Epithelial cell of proximal tubule (primary cell): ENCODE results near the gene ITPR1. TPM values are rescaled to one million over a fixed set of nuclear protein-coding genes. Genes with fewer than 3 reads are reported as not detected.

Experiments
- DNase-seq: peaks from one replicate; pipeline ENCODE4 v3.0.0-alpha.2; 2011; ENCODE audit warnings: low read depth
- H3K4me3 ChIP-seq: 2 replicates; pipeline ENCODE4 v1.5.1; 2011; ENCODE audit warnings: low read depth, mild to moderate bottlenecking, low read length
- total RNA-seq: library from RNA; depleted of rRNA; stranded (reverse); fragments of >200 nt; gene quantifications from 2 replicates; pipeline ENCODE4 v1.2.3, GENCODE V29; 2015
- TF ChIP-seq, protein P1 (sequence below): conservative IDR thresholded peaks from 2 replicates; pipeline ENCODE4 v1.5.1; 2012; ENCODE audit warnings: low read depth, mild to moderate bottlenecking, low read length

ITPR1 gene
- total RNA-seq, 1 donor from 2014 or later, result 4.6 TPM

DNA sequence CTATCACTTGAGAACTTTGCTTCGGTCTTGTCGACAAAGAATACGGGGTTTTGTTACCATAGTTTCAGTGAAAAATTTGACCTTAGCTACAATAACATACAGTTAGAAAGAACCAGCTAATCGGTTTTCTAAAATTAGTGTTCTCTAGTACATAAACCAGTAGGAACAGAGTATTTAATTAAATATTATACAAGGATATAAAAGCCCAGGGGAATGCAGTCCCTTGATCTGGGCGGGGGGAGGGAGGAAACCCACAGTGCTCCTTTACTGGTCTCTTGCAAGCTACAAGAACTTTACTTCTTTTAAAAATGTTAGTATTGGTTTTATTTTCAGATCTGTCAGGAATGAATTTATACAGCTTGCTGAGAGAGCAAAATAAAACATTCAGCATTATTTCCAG is 41.8 kb downstream of the ITPR1 start:
- H3K4me3 ChIP-seq, result no peak overlapping the region
- TF ChIP-seq, protein P1, sequence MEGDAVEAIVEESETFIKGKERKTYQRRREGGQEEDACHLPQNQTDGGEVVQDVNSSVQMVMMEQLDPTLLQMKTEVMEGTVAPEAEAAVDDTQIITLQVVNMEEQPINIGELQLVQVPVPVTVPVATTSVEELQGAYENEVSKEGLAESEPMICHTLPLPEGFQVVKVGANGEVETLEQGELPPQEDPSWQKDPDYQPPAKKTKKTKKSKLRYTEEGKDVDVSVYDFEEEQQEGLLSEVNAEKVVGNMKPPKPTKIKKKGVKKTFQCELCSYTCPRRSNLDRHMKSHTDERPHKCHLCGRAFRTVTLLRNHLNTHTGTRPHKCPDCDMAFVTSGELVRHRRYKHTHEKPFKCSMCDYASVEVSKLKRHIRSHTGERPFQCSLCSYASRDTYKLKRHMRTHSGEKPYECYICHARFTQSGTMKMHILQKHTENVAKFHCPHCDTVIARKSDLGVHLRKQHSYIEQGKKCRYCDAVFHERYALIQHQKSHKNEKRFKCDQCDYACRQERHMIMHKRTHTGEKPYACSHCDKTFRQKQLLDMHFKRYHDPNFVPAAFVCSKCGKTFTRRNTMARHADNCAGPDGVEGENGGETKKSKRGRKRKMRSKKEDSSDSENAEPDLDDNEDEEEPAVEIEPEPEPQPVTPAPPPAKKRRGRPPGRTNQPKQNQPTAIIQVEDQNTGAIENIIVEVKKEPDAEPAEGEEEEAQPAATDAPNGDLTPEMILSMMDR, result no peak
- no peak for DNase-seq

DNA sequence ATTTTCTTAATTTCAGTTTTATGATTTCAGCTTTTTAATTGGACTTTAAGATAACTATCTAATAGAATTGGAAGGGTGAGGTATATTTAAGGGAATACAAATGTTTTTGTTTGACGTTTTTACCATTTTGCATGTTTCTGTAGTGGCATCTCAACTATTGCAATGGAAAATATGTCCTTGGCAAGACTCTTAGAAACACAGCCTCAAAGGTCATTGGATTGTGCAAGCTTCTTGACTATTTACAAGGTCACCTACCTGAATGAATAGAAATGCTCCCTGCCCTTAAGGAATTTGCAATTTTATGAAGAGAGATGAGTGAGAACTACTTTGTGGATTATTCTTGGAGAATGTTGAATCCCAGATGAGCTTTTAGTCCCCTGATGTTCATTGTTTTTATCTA is 43.1 kb downstream of the ITPR1 start:
- no peak overlapping the region for H3K4me3 ChIP-seq
- TF ChIP-seq, protein P1, result no peak
- DNase-seq, result no peak

DNA sequence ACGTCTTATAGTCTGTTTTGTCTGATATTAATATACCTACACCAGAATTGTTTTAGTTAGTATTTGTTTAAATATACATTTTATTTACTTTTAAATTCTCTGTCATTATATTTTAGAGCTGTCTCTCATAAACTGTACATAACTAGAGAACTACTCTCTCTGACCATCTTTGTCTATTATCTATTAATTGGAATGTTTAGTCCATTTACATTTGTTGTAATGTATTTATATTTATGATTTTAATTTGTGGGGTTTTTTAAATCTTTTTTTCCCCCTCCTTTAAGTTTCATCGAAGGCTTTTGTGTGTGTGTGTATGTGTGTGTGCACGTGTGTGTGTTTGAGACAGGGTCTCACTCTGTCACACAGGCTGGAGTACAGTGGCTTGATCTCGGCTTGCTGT is 47.1 kb downstream of the ITPR1 start:
- TF ChIP-seq, protein P1, result no peak
- no peak for DNase-seq
- no peak overlapping the region for H3K4me3 ChIP-seq

DNA sequence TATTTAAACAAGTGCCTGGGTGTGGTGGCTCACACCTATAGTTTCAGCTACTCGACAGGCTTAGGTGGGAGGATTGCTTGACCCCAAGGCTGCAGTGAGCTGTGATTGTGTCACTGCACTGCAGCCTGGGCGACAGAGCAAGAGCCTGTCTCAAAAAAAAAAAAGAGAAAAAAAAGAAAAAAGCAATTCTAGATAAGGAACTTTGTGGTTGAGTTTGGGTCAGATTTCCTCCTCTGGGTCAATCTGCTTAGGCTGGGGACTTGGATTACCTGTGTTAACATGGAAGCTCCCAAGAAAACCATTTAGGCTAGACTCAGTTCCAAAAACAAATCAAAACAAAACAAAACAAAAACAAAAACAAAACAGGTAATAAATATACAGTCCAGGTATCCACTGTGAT is 50.0 kb downstream of the ITPR1 start:
- no peak overlapping the region for H3K4me3 ChIP-seq
- TF ChIP-seq, protein P1, result no peak
- DNase-seq, result no peak

DNA sequence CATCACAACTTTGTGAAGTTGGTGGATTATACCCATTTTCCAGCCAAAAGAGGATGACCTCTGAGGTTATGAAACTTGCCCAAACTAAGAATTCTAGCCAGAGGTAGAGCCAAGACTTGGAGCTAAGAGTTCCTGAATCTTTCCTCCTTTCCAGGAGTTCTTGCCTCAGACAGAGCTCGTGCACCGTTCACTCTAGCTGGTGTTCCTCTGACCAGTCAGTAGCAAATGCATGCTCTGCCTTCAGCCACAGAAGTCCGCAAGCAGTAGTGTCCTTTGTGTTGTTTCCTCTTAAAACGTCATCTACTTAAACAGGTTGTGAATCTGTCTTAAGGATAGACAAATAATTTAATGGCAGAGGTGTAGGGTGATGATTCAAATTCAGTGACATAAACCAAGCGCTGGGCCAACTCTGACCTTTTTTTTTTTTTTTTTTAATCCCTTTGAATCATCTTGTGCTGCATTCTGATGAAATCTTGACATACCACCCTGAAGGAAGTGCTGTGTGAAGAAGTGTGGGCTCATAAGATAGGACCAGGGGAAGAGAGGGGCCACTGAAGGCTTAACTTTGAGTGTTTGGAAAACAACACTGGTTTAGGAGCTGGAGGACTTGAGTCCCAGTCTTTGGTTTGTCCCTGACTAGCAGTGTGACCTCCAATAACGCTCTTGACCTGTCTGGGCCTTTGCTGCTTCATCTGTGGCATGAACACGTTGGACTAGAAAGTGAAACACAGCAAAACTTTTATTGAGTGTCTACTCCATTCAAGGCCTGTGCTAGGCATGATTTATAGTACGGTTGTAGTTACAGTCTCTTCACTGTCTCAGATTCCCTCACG is 53.4 kb downstream of the ITPR1 start:
- DNase-seq, result no peak
- no peak overlapping the region for H3K4me3 ChIP-seq
- TF ChIP-seq, protein P1, result no peak

DNA sequence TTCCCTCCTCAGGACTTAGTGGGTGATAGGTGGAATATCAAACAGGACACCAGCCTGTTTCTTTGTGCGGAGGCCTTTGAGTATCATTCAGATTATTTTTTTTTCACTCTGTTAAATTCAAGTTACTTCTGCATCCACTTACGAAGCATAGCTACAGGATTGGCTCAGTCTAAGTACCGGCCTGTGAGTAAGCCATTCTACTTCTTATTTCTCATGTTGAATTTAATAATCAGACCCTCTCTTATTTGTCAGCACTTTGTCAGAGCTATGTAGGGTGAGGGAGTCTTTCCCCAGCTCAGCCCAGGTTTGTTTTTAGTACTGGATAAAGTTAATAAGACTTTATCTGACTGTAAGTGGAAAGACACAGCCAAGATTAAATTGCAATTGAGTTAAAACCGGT is 54.7 kb downstream of the ITPR1 start:
- DNase-seq, result no peak
- TF ChIP-seq, protein P1, result no peak
- no peak overlapping the region for H3K4me3 ChIP-seq

DNA sequence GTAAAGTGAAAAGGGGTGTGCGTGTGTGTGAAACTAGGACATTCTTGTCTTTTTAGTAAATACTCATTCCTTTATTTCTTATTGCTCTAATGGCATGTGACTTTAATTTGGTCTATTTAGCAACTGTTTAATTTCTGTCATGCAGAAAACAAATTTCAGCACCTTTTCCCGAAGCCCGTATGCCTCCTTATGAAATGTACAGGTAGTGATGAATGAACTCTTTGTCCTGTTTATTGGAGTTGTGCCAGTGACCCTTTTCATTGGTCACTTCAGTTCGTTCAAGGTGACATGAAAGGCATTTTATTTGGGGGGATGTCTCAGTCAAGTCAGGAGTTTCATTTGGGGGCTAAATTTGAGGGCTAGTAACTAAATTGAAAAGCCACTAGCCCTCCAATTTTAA is 55.2 kb downstream of the ITPR1 start:
- TF ChIP-seq, protein P1, result no peak
- DNase-seq, result no peak
- H3K4me3 ChIP-seq, result no peak overlapping the region
